Endodermal cell (in vitro differentiated cells): ENCODE data around the gene RIOK1. TPM values are rescaled to one million over a fixed set of nuclear protein-coding genes. Genes with fewer than 3 reads are reported as not detected.

Experiments
- DNase-seq: peaks from one replicate; pipeline ENCODE4 v3.0.0-alpha.2; 2017
- H3K27ac ChIP-seq: 2 replicates; pipeline ENCODE4 v1.5.1; 2013; ENCODE audit warnings: mild to moderate bottlenecking, low read depth, low read length, moderate library complexity
- H3K27me3 ChIP-seq: 2 replicates; pipeline ENCODE4 v1.6.1; 2013; ENCODE audit warnings: mild to moderate bottlenecking, low read length, moderate library complexity; ENCODE audit not compliant: insufficient read depth, control insufficient read depth, poor library complexity, severe bottlenecking
- H3K36me3 ChIP-seq: 2 replicates; pipeline ENCODE4 v1.7.0; 2013; ENCODE audit warnings: mild to moderate bottlenecking, low read length, moderate library complexity; ENCODE audit not compliant: control insufficient read depth, insufficient read depth
- H3K4me1 ChIP-seq: one replicate; pipeline ENCODE4 v1.7.0; 2013; ENCODE audit warnings: low read length; ENCODE audit not compliant: control insufficient read depth, insufficient read depth
- H3K4me3 ChIP-seq: 2 replicates; pipeline ENCODE4 v1.5.1; 2013; ENCODE audit warnings: mild to moderate bottlenecking, low read length, moderate library complexity
- H3K9ac ChIP-seq: 2 replicates; pipeline ENCODE4 v1.6.1; 2013; ENCODE audit warnings: mild to moderate bottlenecking, low read length, moderate library complexity; ENCODE audit not compliant: poor library complexity, severe bottlenecking; ENCODE audit errors: extremely low read depth
- H3K9me3 ChIP-seq: 2 replicates; pipeline ENCODE4 v1.6.1; 2013; ENCODE audit warnings: mild to moderate bottlenecking, low read length, moderate library complexity; ENCODE audit not compliant: control insufficient read depth
- H3K27ac Mint-ChIP-seq: 2 replicates; pipeline ENCODE4 v1.8.0; 2020; ENCODE audit warnings: mixed read lengths
- H3K27me3 Mint-ChIP-seq: 2 replicates; pipeline ENCODE4 v1.8.0; 2021; ENCODE audit warnings: mild to moderate bottlenecking, mixed read lengths; ENCODE audit not compliant: insufficient read depth
- H3K36me3 Mint-ChIP-seq: 2 replicates; pipeline ENCODE4 v1.8.0; 2020; ENCODE audit warnings: low read depth, mixed read lengths
- H3K4me1 Mint-ChIP-seq: 2 replicates; pipeline ENCODE4 v1.8.0; 2020; ENCODE audit warnings: mixed read lengths
- H3K4me3 Mint-ChIP-seq: 2 replicates; pipeline ENCODE4 v1.8.0; 2020; ENCODE audit warnings: mild to moderate bottlenecking, moderate library complexity, mixed read lengths
- H3K9me3 Mint-ChIP-seq: 2 replicates; pipeline ENCODE4 v1.8.0; 2020; ENCODE audit warnings: mild to moderate bottlenecking, mixed read lengths
- CTCF ChIP-seq: fragments of 200-600 bp; sonication (generic); conservative IDR thresholded peaks from 2 replicates; pipeline ENCODE4 v1.5.0; 2021; ENCODE audit warnings: antibody characterized with exemption, mild to moderate bottlenecking
- WGBS, 2 experiments: methylation state at CpG; one replicate each; pipeline versions ENCODE4 v1.1.5 to v1.1.7; 2013; ENCODE audit warnings: missing lambda C conversion rate in 2 of 2, mixed read lengths in 1 of 2; ENCODE audit not compliant: insufficient coverage in 1 of 2, insufficient read length in 1 of 2; 5-methylcytosine and 5-hydroxymethylcytosine counted together
- total RNA-seq, 2 donors: library from RNA; stranded (reverse); fragmentation: NEBNext Ultra II Directional in 1 of 2; extraction: Animal tissue kit (Norgen Biotek cat#: 25700) in 1 of 2; gene quantifications; 2 replicates in 1 of 2; 3 replicates in 1 of 2; pipeline ENCODE4 v1.2.1, GENCODE V29; 2021

The RIOK1 gene
- total RNA-seq, 2 donors from 2014 or later: 17.7 to 20.3 TPM

- Mint-ChIP-seq H3K4me1 (peaks cover 16% of the 10 kb centered on the region), H3K27ac (no peak overlapping the region), H3K4me3 (no peak overlapping the region), H3K36me3 (no peaks in the 10 kb centered on the region), H3K9me3 (no peaks in the 10 kb centered on the region), H3K27me3 (no peaks in the 10 kb centered on the region)
- Histone ChIP-seq H3K4me3 (no peak overlapping the region), H3K36me3 (no peaks in the 10 kb centered on the region), H3K27ac (no peak overlapping the region), H3K27me3 (no peaks in the 10 kb centered on the region), H3K9me3 (no peaks in the 10 kb centered on the region), H3K4me1 (no peaks in the 10 kb centered on the region), H3K9ac (no peak overlapping the region)
- TF ChIP-seq CTCF: no peak
- DNase-seq: no peak
- 77 to 100% methylated on average over 1 to 3 of the region's 4 CpGs for WGBS, 2 experiments
Observed at GRCh38 chr6:7378740-7379139, 10.9 kb upstream of the RIOK1 start.

- 67 to 85% methylated on average over 1 of the region's 1 CpG for WGBS, 2 experiments
Observed at GRCh38 chr6:7381092-7381491, 8.5 kb upstream of the RIOK1 start.

GRCh38 chr6:7389162-7389450 is 502 bp upstream of the RIOK1 start:
- WGBS, 2 experiments: 0 to 2% methylated on average over 1 to 11 of the region's 11 CpGs
- no peaks in the 10 kb centered on the region for H3K27me3 ChIP-seq
- no peaks in the 10 kb centered on the region for H3K4me1 ChIP-seq

More at GRCh38 chr6:7381092-7381491, 8.5 kb upstream of the RIOK1 start:
- Mint-ChIP-seq H3K36me3 (no peaks in the 10 kb centered on the region), H3K4me1 (peaks cover 3% of the 10 kb centered on the region), H3K27me3 (no peaks in the 10 kb centered on the region), H3K9me3 (no peaks in the 10 kb centered on the region), H3K4me3 (no peak overlapping the region), H3K27ac (no peak overlapping the region)
- no peak for TF ChIP-seq CTCF
- Histone ChIP-seq H3K4me3 (no peak overlapping the region), H3K4me1 (no peaks in the 10 kb centered on the region), H3K9me3 (no peaks in the 10 kb centered on the region), H3K9ac (no peak overlapping the region), H3K36me3 (no peaks in the 10 kb centered on the region), H3K27me3 (no peaks in the 10 kb centered on the region), H3K27ac (no peak overlapping the region)
- DNase-seq: no peak

More at GRCh38 chr6:7389162-7389450, 502 bp upstream of the RIOK1 start:
- TF ChIP-seq CTCF: no peak
- Histone ChIP-seq H3K9me3 (no peaks in the 10 kb centered on the region), H3K27ac (peak overlapping the region; percentile 84), H3K4me3 (peak overlapping the region; percentile 89), H3K9ac (peak overlapping the region; percentile 75), H3K36me3 (peaks cover 12% of the 10 kb centered on the region)
- Mint-ChIP-seq H3K9me3 (no peaks in the 10 kb centered on the region), H3K36me3 (peaks cover 12% of the 10 kb centered on the region), H3K27me3 (no peaks in the 10 kb centered on the region), H3K27ac (peak overlapping the region; percentile 96), H3K4me3 (peak overlapping the region; percentile 90), H3K4me1 (peaks cover 30% of the 10 kb centered on the region)
- no peak for DNase-seq
